GM23248 (cell line): ENCODE results near the gene PAM. TPM values are rescaled to one million over a fixed set of nuclear protein-coding genes. Genes with fewer than 3 reads are reported as not detected.

Experiments
- DNase-seq: peaks from one replicate; pipeline ENCODE4 v3.0.0-alpha.2; 2015
- H2AFZ ChIP-seq: fragments of 200-600 bp; sonication (generic); 2 replicates; pipeline ENCODE4 v1.6.1; 2016; ENCODE audit warnings: antibody characterized with exemption
- H3F3A ChIP-seq: fragments of 200-600 bp; sonication (generic); 2 replicates; pipeline ENCODE4 v1.6.1; 2016; ENCODE audit warnings: mild to moderate bottlenecking, antibody characterized with exemption, mixed run types; ENCODE audit not compliant: insufficient read depth
- H3K27ac ChIP-seq: fragments of 200-600 bp; sonication (generic); 2 replicates; pipeline ENCODE4 v1.5.1; 2016; ENCODE audit warnings: mild to moderate bottlenecking
- H3K27me3 ChIP-seq: fragments of 200-600 bp; sonication (generic); replicated peaks from 2 replicates; pipeline ENCODE4 v1.6.1; 2016; ENCODE audit warnings: mild to moderate bottlenecking; ENCODE audit not compliant: insufficient read depth
- H3K36me3 ChIP-seq: fragments of 200-600 bp; sonication (generic); 2 replicates; pipeline ENCODE4 v1.6.1; 2016; ENCODE audit warnings: low read depth, mild to moderate bottlenecking
- H3K4me1 ChIP-seq: fragments of 200-600 bp; sonication (generic); 2 replicates; pipeline ENCODE4 v1.6.1; 2016; ENCODE audit warnings: mild to moderate bottlenecking; ENCODE audit not compliant: insufficient read depth
- H3K4me2 ChIP-seq: fragments of 200-600 bp; sonication (generic); one replicate; pipeline ENCODE4 v1.6.1; 2016; ENCODE audit warnings: mild to moderate bottlenecking; ENCODE audit not compliant: unreplicated experiment
- H3K4me3 ChIP-seq: fragments of 200-600 bp; sonication (generic); 2 replicates; pipeline ENCODE4 v1.5.1; 2016; ENCODE audit warnings: mild to moderate bottlenecking
- H3K79me2 ChIP-seq: fragments of 200-600 bp; sonication (generic); 2 replicates; pipeline ENCODE4 v1.6.1; 2016; ENCODE audit warnings: mild to moderate bottlenecking; ENCODE audit not compliant: insufficient read depth
- H3K9ac ChIP-seq: fragments of 200-600 bp; sonication (generic); 2 replicates; pipeline ENCODE4 v1.6.1; 2016; ENCODE audit warnings: mild to moderate bottlenecking
- H3K9me2 ChIP-seq: fragments of 200-600 bp; sonication (generic); 2 replicates; pipeline ENCODE4 v1.6.1; 2016; ENCODE audit warnings: mixed run types, mild to moderate bottlenecking, moderate library complexity; ENCODE audit not compliant: insufficient read depth
- H3K9me3 ChIP-seq: fragments of 200-600 bp; sonication (generic); one replicate; pipeline ENCODE4 v1.6.1; 2017; ENCODE audit warnings: low read depth
- H4K20me1 ChIP-seq: fragments of 200-600 bp; sonication (generic); 2 replicates; pipeline ENCODE4 v1.6.0; 2016; ENCODE audit not compliant: insufficient read depth
- EZH2 ChIP-seq: fragments of 200-600 bp; sonication (generic); IDR thresholded peaks from 2 replicates; pipeline ENCODE4 v1.6.1; 2018; ENCODE audit warnings: antibody characterized with exemption, mild to moderate bottlenecking; ENCODE audit not compliant: insufficient read depth, poor library complexity, severe bottlenecking
- EZH2phosphoT487 ChIP-seq: fragments of 200-600 bp; sonication (generic); IDR thresholded peaks from 2 replicates; pipeline ENCODE4 v1.6.1; 2018; ENCODE audit warnings: antibody characterized with exemption, moderate library complexity, mild to moderate bottlenecking, low read depth; ENCODE audit not compliant: insufficient read depth
- WGBS, 2 experiments: methylation state at CpG; one replicate each; pipeline ENCODE4 v1.1.6; 2015 to 2017; ENCODE audit warnings: low lambda C conversion rate in 2 of 2, low coverage in 1 of 2; ENCODE audit errors: missing lambda C conversion rate in 2 of 2; 5-methylcytosine and 5-hydroxymethylcytosine counted together
- in situ Hi-C: fragments of 300-500 bp; cut with MboI; formaldehyde crosslinking; loops from 2 replicates; pipeline ENCODE4 v1.15.0; 2020
- polyA plus RNA-seq: library from polyadenylated mRNA; unstranded; fragments of >200 nt; fragmentation: Nextera tagmentation; extraction: Ambion mirVana; gene quantifications from 2 replicates; pipeline ENCODE4 v1.2.1, GENCODE V29; 2016
- total RNA-seq: library from RNA; depleted of rRNA; stranded (reverse); fragments of >200 nt; shearing (Covaris generic); gene quantifications from 2 replicates; pipeline ENCODE4 v1.2.3, GENCODE V29; 2014

Gene PAM
- total and polyA plus RNA-seq, 2 experiments from 2014 or later = 429 to 499 TPM

DNA sequence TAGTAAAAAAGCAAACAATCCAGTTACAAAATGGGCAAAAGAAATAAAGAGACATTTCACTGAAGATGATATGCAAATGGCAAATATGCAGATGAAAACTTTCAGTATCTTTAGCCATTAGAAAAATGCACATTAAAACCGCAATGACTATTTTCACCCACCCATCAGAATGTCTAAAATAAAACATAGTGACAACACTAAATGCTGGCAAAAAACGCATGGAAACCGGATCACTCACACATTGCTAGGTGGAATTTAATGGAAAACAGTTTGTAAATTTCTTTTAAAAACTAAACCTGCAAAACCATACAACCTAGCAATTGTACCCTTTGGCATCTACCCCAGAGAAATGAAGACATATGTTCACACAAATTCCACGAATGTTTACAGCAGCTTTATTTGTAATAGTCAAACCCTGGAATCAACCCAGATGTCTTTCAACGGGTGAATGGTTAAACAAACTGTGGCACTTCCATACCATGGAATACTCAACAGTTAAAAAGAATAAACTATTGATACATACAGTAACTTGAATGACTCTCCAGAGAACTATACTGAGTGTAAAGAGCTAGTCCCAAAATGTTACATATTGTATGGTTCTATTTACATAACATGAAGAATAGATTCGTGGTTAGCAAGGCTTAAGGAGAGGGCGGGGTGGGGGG lies 17.2 kb upstream of the PAM start:
- no peaks in the 10 kb centered on the region for H3F3A ChIP-seq
- no peaks in the 10 kb centered on the region for H3K27me3 ChIP-seq
- H3K36me3 ChIP-seq = no peaks in the 10 kb centered on the region
- H3K9ac ChIP-seq = no peak overlapping the region
- WGBS, 2 experiments = 56 to 61% methylated on average over 7 of the region's 7 CpGs
- H2AFZ ChIP-seq = no peak overlapping the region
- H3K79me2 ChIP-seq = no peaks in the 10 kb centered on the region
- no peaks in the 10 kb centered on the region for H3K9me2 ChIP-seq
- H3K9me3 ChIP-seq = no peaks in the 10 kb centered on the region
- TF ChIP-seq EZH2 (no peak), EZH2phosphoT487 (no peak)
- H4K20me1 ChIP-seq = no peaks in the 10 kb centered on the region
- in situ Hi-C loops = no loop called here
- no peak for DNase-seq
- no peaks in the 10 kb centered on the region for H3K4me1 ChIP-seq
- no peak overlapping the region for H3K4me2 ChIP-seq
- H3K27ac ChIP-seq = no peak overlapping the region
- no peak overlapping the region for H3K4me3 ChIP-seq

- Histone ChIP-seq H3K4me3 (no peak overlapping the region), H3K27me3 (no peaks in the 10 kb centered on the region), H3K4me1 (no peaks in the 10 kb centered on the region), H3K36me3 (no peaks in the 10 kb centered on the region), H3K4me2 (no peak overlapping the region), H3K79me2 (no peaks in the 10 kb centered on the region), H3K27ac (no peak overlapping the region), H3K9ac (no peak overlapping the region), H2AFZ (no peak overlapping the region), H3F3A (no peaks in the 10 kb centered on the region), H3K9me2 (no peaks in the 10 kb centered on the region), H3K9me3 (no peaks in the 10 kb centered on the region), H4K20me1 (no peaks in the 10 kb centered on the region)
- WGBS, 2 experiments = 55 to 64% methylated on average over 2 of the region's 2 CpGs
- no peak for TF ChIP-seq EZH2phosphoT487
- TF ChIP-seq EZH2 = no peak
- in situ Hi-C loops = no loop called here
- no peak for DNase-seq
Observed at GRCh38 chr5:102740515-102740914, 14.6 kb upstream of the PAM start.

DNA sequence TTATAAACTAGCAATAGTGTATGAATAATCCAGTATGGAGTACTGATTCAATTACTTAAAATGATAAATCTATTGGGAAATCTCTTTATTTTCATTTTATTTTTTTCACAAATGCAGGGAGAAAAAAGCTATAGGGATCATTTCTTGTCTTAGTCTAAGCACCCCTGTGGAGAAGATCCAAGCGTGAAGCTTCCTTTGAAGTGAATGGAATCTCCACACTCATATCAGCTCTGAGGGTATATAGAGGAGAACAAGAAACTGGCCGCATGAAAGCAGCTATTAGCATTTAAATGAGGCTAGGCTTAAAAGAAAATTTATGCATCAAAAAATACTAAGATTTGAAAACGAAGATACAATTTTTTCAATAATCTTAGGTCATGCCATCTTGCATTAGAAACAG lies 12.9 kb upstream of the PAM start:
- TF ChIP-seq EZH2 (no peak), EZH2phosphoT487 (no peak)
- Histone ChIP-seq H4K20me1 (no peaks in the 10 kb centered on the region), H3K9ac (no peak overlapping the region), H3K4me2 (no peak overlapping the region), H3K9me3 (no peaks in the 10 kb centered on the region), H2AFZ (no peak overlapping the region), H3K27me3 (no peaks in the 10 kb centered on the region), H3F3A (no peaks in the 10 kb centered on the region), H3K36me3 (no peaks in the 10 kb centered on the region), H3K4me1 (no peaks in the 10 kb centered on the region), H3K79me2 (no peaks in the 10 kb centered on the region), H3K27ac (no peak overlapping the region), H3K9me2 (no peaks in the 10 kb centered on the region), H3K4me3 (no peak overlapping the region)
- in situ Hi-C loops = no loop called here
- DNase-seq = no peak
- WGBS, 2 experiments = 67 to 71% methylated on average over 3 of the region's 3 CpGs

DNA sequence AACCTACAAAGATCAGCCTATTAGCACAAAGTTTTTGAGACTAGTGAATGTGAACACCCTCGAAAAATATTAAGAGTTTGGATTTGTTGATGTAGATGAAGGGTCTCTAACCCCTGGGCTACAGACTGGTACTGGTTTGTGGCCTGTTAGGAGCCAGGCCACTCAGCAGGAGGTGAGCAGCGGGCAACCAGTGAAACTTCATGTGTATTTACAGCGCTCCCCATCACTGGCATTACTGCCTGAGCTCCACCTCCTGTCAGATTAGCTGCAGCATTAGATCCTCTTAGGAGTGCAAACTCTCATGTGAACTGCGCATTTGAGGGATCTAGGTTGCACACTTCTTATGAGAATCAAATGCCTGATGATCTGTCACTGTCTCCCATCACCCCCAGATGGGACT lies 11.2 kb upstream of the PAM start:
- H2AFZ ChIP-seq = no peak overlapping the region
- in situ Hi-C loops = no loop called here
- no peaks in the 10 kb centered on the region for H3K36me3 ChIP-seq
- H3K27ac ChIP-seq = no peak overlapping the region
- WGBS, 2 experiments = 89 to 98% methylated on average over 4 of the region's 4 CpGs
- H3K4me2 ChIP-seq = no peak overlapping the region
- H3K79me2 ChIP-seq = no peaks in the 10 kb centered on the region
- H4K20me1 ChIP-seq = no peaks in the 10 kb centered on the region
- no peaks in the 10 kb centered on the region for H3K9me2 ChIP-seq
- no peaks in the 10 kb centered on the region for H3F3A ChIP-seq
- H3K9me3 ChIP-seq = no peaks in the 10 kb centered on the region
- no peaks in the 10 kb centered on the region for H3K4me1 ChIP-seq
- DNase-seq = no peak
- H3K27me3 ChIP-seq = no peaks in the 10 kb centered on the region
- H3K4me3 ChIP-seq = no peak overlapping the region
- TF ChIP-seq EZH2phosphoT487 = no peak
- no peak for TF ChIP-seq EZH2
- no peak overlapping the region for H3K9ac ChIP-seq
